Ishikawa (cell line): Measurements from ENCODE around the gene EIF4E1B.

ENCODE experiments used
- CREB1 ChIP-seq: IDR thresholded peaks from 2 replicates; pipeline ENCODE4 v1.6.1; 2012; ENCODE audit warnings: low read depth
- EGR1 ChIP-seq: IDR thresholded peaks from 2 replicates; pipeline ENCODE4 v1.6.1; 2012
- EP300 ChIP-seq: IDR thresholded peaks from 2 replicates; pipeline ENCODE4 v1.6.1; 2012; ENCODE audit warnings: borderline replicate concordance
- NFIC ChIP-seq: IDR thresholded peaks from 2 replicates; pipeline ENCODE4 v1.6.1; 2012
- RAD21 ChIP-seq: IDR thresholded peaks from 2 replicates; pipeline ENCODE4 v1.6.1; 2012; ENCODE audit warnings: low read depth
- TAF1 ChIP-seq: IDR thresholded peaks from 2 replicates; pipeline ENCODE4 v1.6.1; 2012; ENCODE audit warnings: low read depth, mild to moderate bottlenecking
- TCF12 ChIP-seq: IDR thresholded peaks from 2 replicates; pipeline ENCODE4 v1.6.1; 2012; ENCODE audit warnings: low read depth
- TEAD4 ChIP-seq: IDR thresholded peaks from 2 replicates; pipeline ENCODE4 v1.6.1; 2012
- YY1 ChIP-seq: IDR thresholded peaks from 2 replicates; pipeline ENCODE4 v1.6.1; 2012; ENCODE audit warnings: low read depth
- ZBTB7A ChIP-seq: IDR thresholded peaks from 2 replicates; pipeline ENCODE4 v1.6.1; 2012; ENCODE audit warnings: low read depth
- TF ChIP-seq, protein P1 (sequence below): IDR thresholded peaks from 2 replicates; pipeline ENCODE4 v1.6.1; 2012
- TF ChIP-seq, protein P2 (sequence below): IDR thresholded peaks from 2 replicates; pipeline ENCODE4 v1.6.1; 2012
- TF ChIP-seq, protein P3 (sequence below): IDR thresholded peaks from 2 replicates; pipeline ENCODE4 v1.6.1; 2012; ENCODE audit warnings: low read depth, mild to moderate bottlenecking

DNA sequence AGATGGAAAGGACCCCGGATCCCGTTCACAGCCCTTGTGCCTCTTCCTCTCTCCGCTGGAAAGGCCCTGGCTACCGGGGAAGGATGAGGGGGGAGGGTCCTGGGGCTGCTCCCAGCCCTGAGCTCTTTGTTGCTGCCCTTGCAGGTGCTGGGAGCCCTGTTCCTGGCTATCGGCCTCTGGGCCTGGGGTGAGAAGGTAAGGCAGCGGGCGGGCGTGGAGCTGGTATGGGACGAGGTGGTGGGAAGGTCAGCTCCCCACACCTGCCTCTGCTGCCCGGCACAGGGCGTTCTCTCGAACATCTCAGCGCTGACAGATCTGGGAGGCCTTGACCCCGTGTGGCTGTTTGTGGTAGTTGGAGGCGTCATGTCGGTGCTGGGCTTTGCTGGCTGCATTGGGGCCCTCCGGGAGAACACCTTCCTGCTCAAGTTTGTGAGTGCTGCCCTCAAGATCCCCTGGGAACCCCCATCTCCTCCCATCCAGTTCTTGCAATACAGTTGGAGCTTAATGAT is 21.1 kb downstream of the EIF4E1B start:
- TF ChIP-seq, protein P1, sequence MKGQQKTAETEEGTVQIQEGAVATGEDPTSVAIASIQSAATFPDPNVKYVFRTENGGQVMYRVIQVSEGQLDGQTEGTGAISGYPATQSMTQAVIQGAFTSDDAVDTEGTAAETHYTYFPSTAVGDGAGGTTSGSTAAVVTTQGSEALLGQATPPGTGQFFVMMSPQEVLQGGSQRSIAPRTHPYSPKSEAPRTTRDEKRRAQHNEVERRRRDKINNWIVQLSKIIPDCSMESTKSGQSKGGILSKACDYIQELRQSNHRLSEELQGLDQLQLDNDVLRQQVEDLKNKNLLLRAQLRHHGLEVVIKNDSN: no peak
- no peak for TF ChIP-seq EP300
- TF ChIP-seq YY1: no peak
- no peak for TF ChIP-seq RAD21
- TF ChIP-seq, protein P2, sequence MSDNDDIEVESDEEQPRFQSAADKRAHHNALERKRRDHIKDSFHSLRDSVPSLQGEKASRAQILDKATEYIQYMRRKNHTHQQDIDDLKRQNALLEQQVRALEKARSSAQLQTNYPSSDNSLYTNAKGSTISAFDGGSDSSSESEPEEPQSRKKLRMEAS: no peak
- TF ChIP-seq TAF1: no peak
- TF ChIP-seq, protein P3, sequence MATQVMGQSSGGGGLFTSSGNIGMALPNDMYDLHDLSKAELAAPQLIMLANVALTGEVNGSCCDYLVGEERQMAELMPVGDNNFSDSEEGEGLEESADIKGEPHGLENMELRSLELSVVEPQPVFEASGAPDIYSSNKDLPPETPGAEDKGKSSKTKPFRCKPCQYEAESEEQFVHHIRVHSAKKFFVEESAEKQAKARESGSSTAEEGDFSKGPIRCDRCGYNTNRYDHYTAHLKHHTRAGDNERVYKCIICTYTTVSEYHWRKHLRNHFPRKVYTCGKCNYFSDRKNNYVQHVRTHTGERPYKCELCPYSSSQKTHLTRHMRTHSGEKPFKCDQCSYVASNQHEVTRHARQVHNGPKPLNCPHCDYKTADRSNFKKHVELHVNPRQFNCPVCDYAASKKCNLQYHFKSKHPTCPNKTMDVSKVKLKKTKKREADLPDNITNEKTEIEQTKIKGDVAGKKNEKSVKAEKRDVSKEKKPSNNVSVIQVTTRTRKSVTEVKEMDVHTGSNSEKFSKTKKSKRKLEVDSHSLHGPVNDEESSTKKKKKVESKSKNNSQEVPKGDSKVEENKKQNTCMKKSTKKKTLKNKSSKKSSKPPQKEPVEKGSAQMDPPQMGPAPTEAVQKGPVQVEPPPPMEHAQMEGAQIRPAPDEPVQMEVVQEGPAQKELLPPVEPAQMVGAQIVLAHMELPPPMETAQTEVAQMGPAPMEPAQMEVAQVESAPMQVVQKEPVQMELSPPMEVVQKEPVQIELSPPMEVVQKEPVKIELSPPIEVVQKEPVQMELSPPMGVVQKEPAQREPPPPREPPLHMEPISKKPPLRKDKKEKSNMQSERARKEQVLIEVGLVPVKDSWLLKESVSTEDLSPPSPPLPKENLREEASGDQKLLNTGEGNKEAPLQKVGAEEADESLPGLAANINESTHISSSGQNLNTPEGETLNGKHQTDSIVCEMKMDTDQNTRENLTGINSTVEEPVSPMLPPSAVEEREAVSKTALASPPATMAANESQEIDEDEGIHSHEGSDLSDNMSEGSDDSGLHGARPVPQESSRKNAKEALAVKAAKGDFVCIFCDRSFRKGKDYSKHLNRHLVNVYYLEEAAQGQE: no peak
- no peak for TF ChIP-seq EGR1
- no peak for TF ChIP-seq NFIC
- TF ChIP-seq ZBTB7A: no peak
- TF ChIP-seq TCF12: no peak
- TF ChIP-seq CREB1: no peak
- TF ChIP-seq TEAD4: no peak
